G401 (cell line): ENCODE measurements around the gene CDC123. TPM values are rescaled to one million over a fixed set of nuclear protein-coding genes. Genes with fewer than 3 reads are reported as not detected.
"Not testable (repeated sequence)": the region's sequence is repeated elsewhere in the genome, so short reads cannot be mapped to it uniquely, and the experiment has no call there.

Experiments used
- DNase-seq: peaks from one replicate; pipeline ENCODE4 v3.0.0-alpha.2; 2015; ENCODE audit warnings: low spot score
- in situ Hi-C: cut with HindIII; loops from 2 replicates; pipeline ENCODE4 v1.10.0; 2016; ENCODE audit warnings: low sequenced_read_pairs, mixed read lengths
- total RNA-seq: library from RNA; depleted of rRNA; stranded (reverse); fragments of >200 nt; shearing (Covaris generic); gene quantifications from 2 replicates; pipeline ENCODE4 v1.2.3, GENCODE V29; 2014; rRNA removed

Gene CDC123
- total RNA-seq, 1 experiment from 2014 or later: 237 TPM

GRCh38 chr10:12262278-12262981 is 66.4 kb downstream of the CDC123 start:
- in situ Hi-C loops: loop anchor here (25.0 kb wide), 1 partner anchor 400 kb away; no protein-coding TSS in a partner anchor
- no peak for DNase-seq

- in situ Hi-C loops: loop anchor here (25.0 kb wide), 1 partner anchor 398 kb away; no protein-coding TSS in a partner anchor
- DNase-seq: peak; percentile 72
Measured at GRCh38 chr10:12264204-12264940, 68.4 kb downstream of the CDC123 start.

DNA sequence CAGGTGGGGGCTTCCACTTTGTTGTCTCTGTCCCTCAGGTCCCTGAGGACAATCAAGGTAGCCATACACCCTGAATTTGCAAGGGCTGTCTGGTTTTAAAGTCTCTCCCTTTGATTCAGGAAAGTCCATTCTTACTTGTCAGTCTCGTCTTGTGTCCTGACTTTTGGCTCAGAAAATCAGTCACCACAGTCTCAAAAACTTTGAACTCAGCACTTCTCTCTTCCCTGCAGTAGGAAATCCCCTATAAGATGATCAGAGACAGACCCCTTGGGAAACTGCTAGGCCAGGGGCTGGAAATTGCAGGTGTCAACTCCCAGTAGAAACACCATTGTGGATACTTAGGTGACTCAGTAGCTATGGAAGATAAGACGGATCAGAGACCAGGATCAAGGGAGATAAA is 73.1 kb downstream of the CDC123 start:
- no peak for DNase-seq
- in situ Hi-C loops: loop anchor here (25.0 kb wide), 1 partner anchor 393 kb away; no protein-coding TSS in a partner anchor

- in situ Hi-C loops: loop anchor here (25.0 kb wide), 1 partner anchor 391 kb away; no protein-coding TSS in a partner anchor
- DNase-seq: no peak
Measured at GRCh38 chr10:12271210-12271540, 75.2 kb downstream of the CDC123 start.

GRCh38 chr10:12277862-12278261 is 81.9 kb downstream of the CDC123 start:
- in situ Hi-C loops, DNase-seq: not testable (repeated sequence)

GRCh38 chr10:12279281-12279680 is 83.3 kb downstream of the CDC123 start:
- in situ Hi-C loops: no loop called here
- DNase-seq: no peak

DNA sequence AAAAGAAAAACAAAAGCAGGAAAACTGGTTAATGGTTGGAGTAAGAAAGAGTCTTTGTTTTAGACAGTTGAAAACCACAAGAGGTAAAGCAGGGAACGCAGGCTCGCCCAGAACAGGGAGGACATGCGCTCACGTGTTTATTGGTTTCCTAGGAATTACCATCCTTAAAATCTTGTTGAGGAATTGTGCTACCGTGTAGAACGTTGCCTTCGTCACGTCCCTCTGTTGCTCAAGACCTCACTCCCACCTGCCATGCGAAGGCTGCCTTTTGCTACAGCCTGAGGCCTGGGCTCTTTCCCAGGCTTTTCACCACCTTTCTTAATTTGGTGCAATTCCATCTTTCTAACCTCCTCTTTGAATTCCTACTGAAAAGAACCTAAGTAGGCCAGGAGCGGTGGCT is 91.8 kb downstream of the CDC123 start:
- in situ Hi-C loops: no loop called here
- no peak for DNase-seq

- in situ Hi-C loops, DNase-seq: not testable (repeated sequence)
Measured at GRCh38 chr10:12297784-12298183, 101.8 kb downstream of the CDC123 start.

- DNase-seq: peak; percentile 2
- in situ Hi-C loops: no loop called here
Measured at GRCh38 chr10:12299222-12299965, 103.4 kb downstream of the CDC123 start.

Other genes with a start within 250 kb of the CDC123 start
- 10.3 and 12.9 TPM in 2 replicates for gene UPF2, start 153.4 kb upstream of the CDC123 start, total RNA-seq
- gene DHTKD1, start 127.2 kb upstream of the CDC123 start, total RNA-seq: 26.4 and 42.5 TPM in 2 replicates
- gene SEC61A2, start 66.5 kb upstream of the CDC123 start, total RNA-seq: 10.5 TPM in 2 replicates
- 151 and 255 TPM in 2 replicates for gene NUDT5, start 297 bp upstream of the CDC123 start, total RNA-seq
- 0.10 TPM in 1 of 2 replicates, not detected in the other for gene CAMK1D, start 153.4 kb downstream of the CDC123 start, total RNA-seq